ENCODE measurements around the gene DAB2. TPM values are rescaled to one million over a fixed set of nuclear protein-coding genes. Genes with fewer than 3 reads are reported as not detected.

Gene DAB2
- total RNA-seq, 2 experiments from 2014 or later: 0.40 TPM; not detected in 1

GRCh38 chr5:39469777-39470415 lies 45.1 kb upstream of the DAB2 start:
- BruUV-seq (replicated peaks): no TSS peak
- no peaks in the 10 kb centered on the region for H3K4me1 ChIP-seq (ENCODE audit: insufficient read depth, low read length, poor library complexity, severe bottlenecking)
- intact Hi-C loops (cut with micrococcal nuclease; ENCODE audit: unreplicated experiment): no loop called here
- no peak for TF ChIP-seq EZH2phosphoT487 (IDR thresholded peaks at IDR 0.05; ENCODE audit: borderline replicate concordance, low read depth, low read length)
- TF ChIP-seq, protein P1, sequence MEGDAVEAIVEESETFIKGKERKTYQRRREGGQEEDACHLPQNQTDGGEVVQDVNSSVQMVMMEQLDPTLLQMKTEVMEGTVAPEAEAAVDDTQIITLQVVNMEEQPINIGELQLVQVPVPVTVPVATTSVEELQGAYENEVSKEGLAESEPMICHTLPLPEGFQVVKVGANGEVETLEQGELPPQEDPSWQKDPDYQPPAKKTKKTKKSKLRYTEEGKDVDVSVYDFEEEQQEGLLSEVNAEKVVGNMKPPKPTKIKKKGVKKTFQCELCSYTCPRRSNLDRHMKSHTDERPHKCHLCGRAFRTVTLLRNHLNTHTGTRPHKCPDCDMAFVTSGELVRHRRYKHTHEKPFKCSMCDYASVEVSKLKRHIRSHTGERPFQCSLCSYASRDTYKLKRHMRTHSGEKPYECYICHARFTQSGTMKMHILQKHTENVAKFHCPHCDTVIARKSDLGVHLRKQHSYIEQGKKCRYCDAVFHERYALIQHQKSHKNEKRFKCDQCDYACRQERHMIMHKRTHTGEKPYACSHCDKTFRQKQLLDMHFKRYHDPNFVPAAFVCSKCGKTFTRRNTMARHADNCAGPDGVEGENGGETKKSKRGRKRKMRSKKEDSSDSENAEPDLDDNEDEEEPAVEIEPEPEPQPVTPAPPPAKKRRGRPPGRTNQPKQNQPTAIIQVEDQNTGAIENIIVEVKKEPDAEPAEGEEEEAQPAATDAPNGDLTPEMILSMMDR (conservative IDR thresholded peaks at IDR 0.05; ENCODE audit: low read length): no peak
- H3K4me3 ChIP-seq (ENCODE audit: low read depth, low read length, poor library complexity, severe bottlenecking): no peak overlapping the region
- no peaks in the 10 kb centered on the region for H3K9me3 ChIP-seq (ENCODE audit: low read length)
- H3K27ac ChIP-seq (ENCODE audit: low read depth, low read length, poor library complexity, severe bottlenecking): no peak overlapping the region
- ChIA-PET CTCF (ENCODE audit: unreplicated experiment) (no interaction called here), POLR2A (interaction anchor here (0.6 to 1.2 kb wide), 2 partner anchors 17 to 385 kb away, joined by 5 read pairs; no protein-coding TSS in a partner anchor)
- H3K79me2 ChIP-seq (ENCODE audit: insufficient read depth, low read depth, low read length): no peaks in the 10 kb centered on the region
- H3K4me2 ChIP-seq (ENCODE audit: low read length): no peak overlapping the region
- no peak for DNase-seq (ENCODE audit: low spot score)
- no peak overlapping the region for H2AFZ ChIP-seq (ENCODE audit: low read length)
- no peaks in the 10 kb centered on the region for H4K20me1 ChIP-seq (ENCODE audit: insufficient read depth, low read length)
- no peaks in the 10 kb centered on the region for H3K9me2 ChIP-seq (ENCODE audit: insufficient read depth, low read length)
- no peaks in the 10 kb centered on the region for H3K36me3 ChIP-seq (ENCODE audit: insufficient read depth, low read length)

- Histone ChIP-seq H3K36me3 (ENCODE audit: insufficient read depth, low read length) (no peaks in the 10 kb centered on the region), H4K20me1 (ENCODE audit: insufficient read depth, low read length) (no peaks in the 10 kb centered on the region), H3K4me3 (ENCODE audit: low read depth, low read length, poor library complexity, severe bottlenecking) (no peak overlapping the region), H3K27ac (ENCODE audit: low read depth, low read length, poor library complexity, severe bottlenecking) (no peak overlapping the region), H3K9me3 (ENCODE audit: low read length) (no peaks in the 10 kb centered on the region), H3K4me1 (ENCODE audit: insufficient read depth, low read length, poor library complexity, severe bottlenecking) (no peaks in the 10 kb centered on the region), H3K4me2 (ENCODE audit: low read length) (no peak overlapping the region), H3K79me2 (ENCODE audit: insufficient read depth, low read depth, low read length) (no peaks in the 10 kb centered on the region), H3K9me2 (ENCODE audit: insufficient read depth, low read length) (no peaks in the 10 kb centered on the region), H2AFZ (ENCODE audit: low read length) (no peak overlapping the region)
- ChIA-PET CTCF (ENCODE audit: unreplicated experiment) (no interaction called here), POLR2A (interaction anchor here (0.6 kb wide), 1 partner anchor 17 kb away, joined by 3 read pairs; no protein-coding TSS in a partner anchor)
- DNase-seq (ENCODE audit: low spot score): no peak
- BruUV-seq (replicated peaks): no TSS peak
- no peak for TF ChIP-seq EZH2phosphoT487 (IDR thresholded peaks at IDR 0.05; ENCODE audit: borderline replicate concordance, low read depth, low read length)
- TF ChIP-seq, protein P1 (conservative IDR thresholded peaks at IDR 0.05; ENCODE audit: low read length): no peak
- intact Hi-C loops (cut with micrococcal nuclease; ENCODE audit: unreplicated experiment): no loop called here
Observed at GRCh38 chr5:39469176-39469575, 44.4 kb upstream of the DAB2 start.

DNA sequence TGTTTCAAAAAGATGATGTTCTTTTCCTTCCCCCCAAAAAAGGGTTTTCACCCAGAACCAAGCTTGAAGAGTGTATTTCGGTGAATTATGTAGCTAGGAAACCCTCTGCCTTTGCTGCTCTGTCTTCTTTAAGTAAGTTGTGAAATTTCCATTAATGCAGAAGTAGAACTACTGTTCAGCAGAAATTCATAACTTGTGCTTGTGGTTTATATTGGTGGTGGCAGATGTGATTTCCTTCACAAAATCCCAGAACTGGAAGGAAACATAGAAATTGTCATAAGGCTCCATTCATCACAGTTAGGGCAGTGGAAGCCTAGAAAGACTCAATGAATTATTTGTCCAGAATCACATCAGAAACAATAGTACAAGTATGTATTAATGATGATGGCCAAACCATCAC lies 42.1 kb upstream of the DAB2 start:
- Histone ChIP-seq H3K36me3 (ENCODE audit: insufficient read depth, low read length) (no peaks in the 10 kb centered on the region), H3K4me1 (ENCODE audit: insufficient read depth, low read length, poor library complexity, severe bottlenecking) (no peaks in the 10 kb centered on the region), H3K27ac (ENCODE audit: low read depth, low read length, poor library complexity, severe bottlenecking) (no peak overlapping the region), H3K9me3 (ENCODE audit: low read length) (no peaks in the 10 kb centered on the region), H3K9me2 (ENCODE audit: insufficient read depth, low read length) (no peaks in the 10 kb centered on the region), H3K79me2 (ENCODE audit: insufficient read depth, low read depth, low read length) (no peaks in the 10 kb centered on the region), H3K4me3 (ENCODE audit: low read depth, low read length, poor library complexity, severe bottlenecking) (no peak overlapping the region), H2AFZ (ENCODE audit: low read length) (no peak overlapping the region), H4K20me1 (ENCODE audit: insufficient read depth, low read length) (no peaks in the 10 kb centered on the region), H3K4me2 (ENCODE audit: low read length) (no peak overlapping the region)
- BruUV-seq (replicated peaks): no TSS peak
- ChIA-PET CTCF (ENCODE audit: unreplicated experiment) (interaction anchor here (0.8 kb wide), 1 partner anchor 9 kb away, joined by 3 read pairs; no protein-coding TSS in a partner anchor), POLR2A (interaction anchor here (0.7 kb wide), 1 partner anchor 12 kb away, joined by 3 read pairs; no protein-coding TSS in a partner anchor)
- DNase-seq (ENCODE audit: low spot score): no peak
- intact Hi-C loops (cut with micrococcal nuclease; ENCODE audit: unreplicated experiment): no loop called here
- no peak for TF ChIP-seq EZH2phosphoT487 (IDR thresholded peaks at IDR 0.05; ENCODE audit: borderline replicate concordance, low read depth, low read length)
- TF ChIP-seq, protein P1 (conservative IDR thresholded peaks at IDR 0.05; ENCODE audit: low read length): no peak
